OCI-M2 (cell line): ENCODE results near the gene SLC5A8.
"Not testable (repeated sequence)": the region's sequence is repeated elsewhere in the genome, so short reads cannot be mapped to it uniquely, and the experiment has no call there.

Experiments used
- DNase-seq: peaks from one replicate; lab custom pipeline; 2025; ENCODE audit not compliant: unreplicated experiment; lab: John Stamatoyannopoulos, UW

Gene SLC5A8

GRCh38 chr12:101172316-101172715, 37.7 kb downstream of the SLC5A8 start:
- no peak for DNase-seq

GRCh38 chr12:101168001-101168400, 42.0 kb downstream of the SLC5A8 start:
- DNase-seq: no peak

DNA sequence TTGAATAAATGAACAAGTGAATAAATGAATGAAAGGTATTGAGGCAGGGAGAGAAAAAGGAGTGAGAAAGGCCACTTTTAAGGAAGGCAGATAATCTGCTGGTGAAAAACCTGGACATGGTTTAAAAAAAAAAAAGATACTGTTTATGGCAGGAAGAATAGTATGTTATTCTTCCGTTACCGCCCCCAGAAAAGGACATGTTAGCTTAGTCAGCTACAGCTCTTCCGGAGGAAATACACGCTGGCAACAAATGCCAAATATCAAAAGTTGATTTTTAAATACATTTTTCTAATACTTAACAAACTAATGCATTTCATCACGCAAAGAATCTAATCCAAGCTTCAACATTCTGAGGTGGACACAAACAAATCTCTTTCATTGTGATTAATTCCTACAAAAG, 43.2 kb downstream of the SLC5A8 start:
- no peak for DNase-seq

GRCh38 chr12:101165319-101165718, 44.7 kb downstream of the SLC5A8 start:
- no peak for DNase-seq

- not testable (repeated sequence) for DNase-seq
These were observed 64.1 kb downstream of the SLC5A8 start for GRCh38 chr12:101145777-101146431.

GRCh38 chr12:101127521-101128219, 82.4 kb downstream of the SLC5A8 start:
- no peak for DNase-seq

DNA sequence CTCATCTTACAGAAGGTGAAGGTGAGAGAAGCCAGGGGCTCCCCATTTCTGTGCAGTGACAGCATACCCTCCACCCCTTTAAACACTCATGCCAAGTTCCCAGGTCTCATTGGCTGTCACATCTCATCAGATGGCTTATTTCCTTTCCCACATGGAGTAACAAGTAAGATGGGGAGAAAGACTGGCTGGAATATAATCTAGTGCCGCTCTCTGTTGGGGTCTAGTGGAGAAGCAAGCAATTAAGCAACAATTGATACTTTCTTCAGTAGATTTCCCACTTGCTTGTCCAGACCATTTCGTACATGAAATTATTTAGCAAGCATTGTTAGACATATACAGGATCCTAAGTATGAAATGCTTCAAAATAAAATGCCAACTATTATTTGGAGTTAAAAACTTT, 92.2 kb downstream of the SLC5A8 start:
- no peak for DNase-seq

GRCh38 chr12:101116911-101117310, 93.1 kb downstream of the SLC5A8 start:
- no peak for DNase-seq

- DNase-seq: no peak
These were observed 94.7 kb downstream of the SLC5A8 start for GRCh38 chr12:101115326-101115725.

- no peak for DNase-seq
These were observed 98.6 kb downstream of the SLC5A8 start for GRCh38 chr12:101111441-101111840.

- no peak for DNase-seq
These were observed 99.2 kb downstream of the SLC5A8 start for GRCh38 chr12:101110866-101111265.

DNA sequence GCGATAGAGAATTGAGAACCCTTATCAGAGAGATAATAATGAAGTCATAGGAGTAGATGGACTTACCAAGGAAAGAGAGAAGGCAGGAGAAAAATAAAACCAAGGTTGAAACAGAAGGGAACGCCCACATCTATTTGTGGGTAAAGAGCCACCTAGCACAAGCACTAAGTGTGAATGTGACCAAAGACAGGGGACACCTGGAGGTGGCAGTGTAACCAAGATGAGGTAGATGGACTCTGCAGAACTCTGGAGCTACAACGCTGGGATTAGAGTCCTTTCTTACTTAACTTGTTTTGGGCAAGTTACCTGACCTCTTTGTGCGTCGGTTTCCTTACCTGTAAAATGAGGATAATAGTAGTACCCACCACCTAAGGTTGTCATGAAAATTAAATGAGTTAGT, 101.9 kb downstream of the SLC5A8 start:
- no peak for DNase-seq

GRCh38 chr12:101107032-101107763, 102.8 kb downstream of the SLC5A8 start:
- DNase-seq: no peak
